Skeletal muscle cell (primary cell): ENCODE data around the gene CTDP1.
"Not testable (repeated sequence)": the region's sequence is repeated elsewhere in the genome, so short reads cannot be mapped to it uniquely, and the experiment has no call there.

Experiments used
- DNase-seq: peaks from one replicate; pipeline ENCODE4 v3.0.0-alpha.2; 2010; ENCODE audit warnings: low read depth
- H3K4me3 ChIP-seq: 2 replicates; pipeline ENCODE4 v1.5.1; 2011; ENCODE audit warnings: low read depth, mild to moderate bottlenecking, control low read depth, low read length, moderate library complexity

The CTDP1 gene

DNA sequence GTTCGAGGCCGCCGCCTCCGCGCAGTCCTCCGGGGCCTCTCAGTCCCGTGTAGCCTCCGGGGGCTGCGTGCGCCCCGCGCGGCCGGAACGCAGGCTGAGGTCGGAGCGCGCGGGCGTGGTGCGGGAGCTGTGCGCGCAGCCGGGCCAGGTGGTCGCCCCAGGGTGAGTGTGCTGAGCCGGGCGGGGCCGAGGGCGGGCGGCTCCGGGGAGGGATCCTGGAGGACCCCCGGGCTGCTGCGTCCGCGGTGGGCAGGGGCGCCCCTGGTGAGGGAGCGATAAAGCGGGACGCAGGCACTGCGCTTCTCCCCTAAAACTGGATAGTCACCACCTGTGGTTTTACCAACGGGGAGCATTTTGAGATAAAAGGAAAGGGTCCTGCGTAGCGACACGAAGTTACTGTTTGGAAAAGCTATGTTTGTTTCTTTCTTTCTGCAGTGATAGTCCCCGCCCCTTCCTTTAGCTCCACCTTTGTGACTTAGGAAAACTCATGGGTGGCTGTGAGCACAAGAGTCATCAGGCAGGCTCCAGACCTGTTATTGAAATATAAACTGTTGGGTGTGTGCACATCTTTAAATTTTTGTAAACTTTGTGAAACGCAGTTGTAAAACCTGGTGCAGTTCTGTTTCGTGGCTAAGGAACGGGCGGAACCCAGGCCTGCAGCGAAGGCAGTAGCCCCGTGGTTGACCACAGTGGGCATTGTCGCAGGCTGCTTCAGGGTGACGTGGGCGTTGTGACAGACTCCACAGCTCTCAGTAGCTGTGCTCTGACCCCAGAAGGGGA, 687 bp downstream of the CTDP1 start:
- H3K4me3 ChIP-seq = peak overlapping the region; percentile 74
- DNase-seq = no peak

GRCh38 chr18:79680891-79681339, 1.3 kb downstream of the CTDP1 start:
- peak overlapping the region; percentile 74 for H3K4me3 ChIP-seq
- DNase-seq = no peak

DNA sequence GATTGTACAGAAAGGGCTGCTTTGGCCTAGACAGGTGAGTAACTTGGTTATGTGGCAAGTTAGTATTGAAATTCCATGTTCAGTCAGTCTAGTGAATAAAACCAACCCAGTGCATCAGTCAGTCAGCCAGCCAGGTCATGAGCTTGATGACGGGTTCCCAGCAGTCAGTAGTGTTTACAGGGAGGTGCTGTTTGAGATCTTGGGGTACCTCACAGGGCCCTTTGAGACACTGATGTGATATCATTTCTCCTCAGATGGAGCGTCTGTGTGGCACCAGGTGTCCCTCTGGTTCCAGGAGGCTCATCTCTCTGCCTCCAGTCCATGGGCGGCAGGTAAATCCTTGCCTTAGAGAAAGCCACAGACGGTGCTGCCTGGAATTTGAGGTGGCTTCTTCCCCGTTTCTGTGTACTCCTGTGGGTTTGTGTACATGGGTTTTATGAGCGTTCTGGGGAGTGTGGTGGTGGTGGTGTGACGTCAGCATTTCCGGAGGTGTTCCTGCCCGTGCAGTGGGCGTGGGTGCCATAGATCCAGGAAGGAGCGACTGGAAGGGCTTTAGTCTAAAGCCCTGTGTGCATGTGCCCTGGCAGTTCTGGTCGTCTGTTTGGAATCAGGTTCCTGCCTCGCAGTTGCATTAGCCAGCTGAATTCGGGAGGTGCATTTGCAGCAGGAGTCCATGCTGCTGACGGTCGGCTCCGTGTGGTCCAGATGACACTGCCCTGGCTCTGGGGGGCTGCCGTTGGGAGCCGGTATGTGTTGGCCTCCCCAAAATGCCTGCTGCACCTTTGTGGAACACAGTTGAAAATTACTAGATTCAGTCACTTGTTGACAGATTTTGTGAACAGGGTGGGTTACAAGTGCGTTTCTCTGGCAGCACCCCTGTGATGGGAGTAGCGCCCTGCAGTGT, 2.1 kb downstream of the CTDP1 start:
- no peak overlapping the region for H3K4me3 ChIP-seq
- DNase-seq = no peak

DNA sequence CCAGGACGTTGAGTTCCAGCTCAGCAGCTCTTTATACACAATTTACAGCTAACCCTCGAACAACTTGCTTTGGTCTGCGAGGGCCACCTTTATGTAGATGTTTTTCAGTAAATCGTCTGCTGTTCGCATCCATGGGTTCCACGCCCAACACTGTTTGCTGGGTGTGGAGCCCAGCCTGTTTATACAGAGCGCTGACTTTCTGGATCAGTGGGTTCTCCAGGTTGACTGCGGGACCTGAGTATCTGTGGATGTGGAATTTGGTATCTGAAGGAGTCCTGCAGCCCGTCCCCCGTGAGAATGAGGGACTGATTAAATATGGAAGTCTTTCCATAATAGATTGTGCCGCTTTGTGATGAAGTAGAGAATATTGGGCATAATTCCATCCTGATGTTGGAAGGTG, 2.9 kb downstream of the CTDP1 start:
- H3K4me3 ChIP-seq = no peak overlapping the region
- DNase-seq = no peak

GRCh38 chr18:79682894-79683625, 3.5 kb downstream of the CTDP1 start:
- no peak overlapping the region for H3K4me3 ChIP-seq
- no peak for DNase-seq

DNA sequence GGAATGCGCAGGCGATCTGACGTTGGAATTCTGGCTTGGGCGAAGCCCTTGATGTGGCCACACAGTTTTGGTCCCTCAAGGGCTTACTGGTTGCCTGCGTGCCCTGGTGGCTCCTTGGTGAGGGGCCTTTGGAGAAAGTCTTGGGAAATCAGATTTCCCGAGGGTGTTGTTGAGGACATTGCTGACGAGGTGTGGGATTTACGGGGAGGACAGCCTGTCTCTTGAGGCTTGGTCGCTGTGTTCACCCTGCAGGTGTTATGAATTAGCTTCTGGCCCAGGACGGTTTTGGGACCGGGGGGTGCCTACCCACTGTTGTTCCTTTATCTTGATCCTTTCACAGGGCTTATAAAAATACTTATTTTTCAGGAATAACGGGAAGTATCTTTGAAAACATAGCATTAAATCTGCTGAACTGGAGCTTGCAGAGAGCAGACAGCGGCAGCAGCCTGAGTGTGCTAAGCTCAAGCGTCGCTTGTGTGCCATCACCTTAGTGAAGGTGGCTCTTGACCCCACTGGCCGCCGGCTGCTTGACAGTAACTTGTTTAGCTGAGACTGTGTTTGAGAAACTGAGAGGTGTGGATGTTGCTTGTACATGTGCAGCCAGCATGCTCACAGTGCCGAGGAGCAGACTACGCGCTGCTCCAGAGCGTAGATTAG, 4.2 kb downstream of the CTDP1 start:
- no peak for DNase-seq
- H3K4me3 ChIP-seq = no peak overlapping the region

- H3K4me3 ChIP-seq = no peak overlapping the region
- no peak for DNase-seq
Observed at GRCh38 chr18:79684283-79684631, 4.7 kb downstream of the CTDP1 start.

- H3K4me3 ChIP-seq = no peak overlapping the region
- DNase-seq = no peak
Observed at GRCh38 chr18:79684787-79685186, 5.2 kb downstream of the CTDP1 start.

DNA sequence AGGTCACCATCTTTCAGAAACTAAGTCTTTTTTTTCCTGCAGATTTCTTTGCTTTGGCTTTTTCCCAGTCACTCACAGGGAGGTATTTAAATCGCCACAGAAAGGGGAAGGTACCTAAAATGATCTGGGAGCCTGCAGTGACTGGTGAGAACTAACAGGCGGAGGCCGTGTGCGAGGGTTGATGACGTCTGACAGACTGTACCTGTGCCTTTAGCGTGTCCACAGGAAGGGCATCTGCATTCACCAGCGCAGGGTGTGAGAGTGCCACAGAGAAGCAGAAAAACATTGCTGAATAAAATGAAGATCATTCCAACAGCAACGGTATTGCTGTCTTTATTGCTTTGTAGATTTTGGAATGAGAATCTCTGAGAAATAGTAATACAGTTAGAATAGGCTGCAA, 5.7 kb downstream of the CTDP1 start:
- DNase-seq = no peak

DNA sequence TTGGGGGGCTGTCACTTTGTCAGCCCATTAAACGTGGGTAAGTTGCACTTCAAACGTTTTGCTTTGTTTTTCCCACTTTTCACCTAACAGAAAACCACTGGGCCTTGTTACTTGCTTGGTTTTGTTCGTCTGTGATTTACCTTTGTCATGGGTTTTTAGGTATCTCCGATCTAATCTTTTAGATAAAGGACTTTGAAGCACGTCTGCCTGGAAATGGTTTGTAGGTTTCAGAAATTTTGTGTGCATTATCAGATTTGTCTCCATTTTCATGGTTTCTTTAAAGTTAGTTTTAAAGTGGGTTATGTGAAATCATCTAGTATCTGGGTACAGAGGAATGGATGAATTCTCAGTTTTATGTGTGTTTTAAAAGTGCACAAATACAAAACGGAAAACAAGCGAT, 6.4 kb downstream of the CTDP1 start:
- no peak for DNase-seq
- H3K4me3 ChIP-seq = no peak overlapping the region

More for the DNA sequence above, 5.7 kb downstream of the CTDP1 start:
- H3K4me3 ChIP-seq = no peak overlapping the region

DNA sequence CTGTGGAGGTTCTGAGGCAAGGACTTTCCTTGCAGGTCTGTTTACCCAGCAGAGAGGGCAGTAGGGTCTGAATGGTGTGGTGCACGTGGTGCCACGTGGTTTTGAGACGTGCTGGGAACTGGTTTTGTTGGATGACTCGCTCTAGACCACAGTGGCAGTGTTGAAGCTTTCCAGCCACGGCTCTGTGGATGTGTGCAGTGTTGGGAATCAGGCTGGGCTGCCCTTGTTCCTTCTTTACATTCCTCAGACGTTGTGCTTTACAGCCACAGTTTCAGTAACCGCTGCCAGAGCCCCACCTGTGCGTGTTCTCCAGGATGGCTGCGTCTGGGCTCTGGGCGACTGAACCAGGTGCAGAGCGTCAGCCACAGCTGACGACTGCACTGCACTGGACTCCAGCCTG, 8.2 kb downstream of the CTDP1 start:
- DNase-seq = peak; percentile 31
- no peak overlapping the region for H3K4me3 ChIP-seq

DNA sequence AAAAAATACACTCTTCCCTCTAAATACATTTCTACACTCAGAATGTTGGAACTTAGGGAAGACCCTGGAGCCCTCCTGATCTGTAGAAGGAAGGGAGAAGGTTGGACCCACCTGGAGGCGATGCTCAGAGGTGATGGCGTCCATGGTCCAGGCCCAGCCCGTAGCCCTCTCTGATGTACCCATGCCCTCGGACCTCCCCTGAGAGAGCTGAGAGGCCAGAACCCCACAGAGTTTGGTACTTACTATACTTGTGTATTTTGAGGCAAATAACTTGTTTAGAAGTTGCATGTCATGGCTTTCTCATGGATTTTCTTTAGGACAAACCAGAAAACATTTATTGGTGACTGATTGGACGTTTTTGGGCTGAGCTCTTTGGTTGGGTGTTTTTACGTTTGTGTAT, 10.5 kb downstream of the CTDP1 start:
- DNase-seq = no peak
- H3K4me3 ChIP-seq = no peak overlapping the region

- no peak overlapping the region for H3K4me3 ChIP-seq
- no peak for DNase-seq
Observed at GRCh38 chr18:79690586-79691482, 11.2 kb downstream of the CTDP1 start.

DNA sequence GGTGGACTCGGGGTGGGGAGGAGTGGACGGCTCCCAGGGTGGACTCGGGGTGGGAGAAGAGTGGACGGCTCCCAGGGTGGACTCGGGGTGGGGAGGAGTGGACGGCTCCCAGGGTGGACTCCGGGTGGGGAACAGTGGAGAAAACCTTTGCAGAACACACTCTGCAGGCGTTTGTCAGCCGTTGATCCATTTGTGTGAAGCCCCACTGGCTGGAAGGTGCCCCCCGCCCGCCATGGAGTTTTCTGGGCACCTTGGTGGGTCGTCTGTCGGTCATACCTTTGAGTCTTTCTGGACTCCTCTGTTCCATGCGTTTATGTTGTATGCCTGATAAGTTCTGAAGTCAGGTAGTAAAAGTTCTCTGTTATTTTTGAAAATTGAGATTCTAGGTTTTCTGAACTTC, 12.5 kb downstream of the CTDP1 start:
- no peak for DNase-seq
- H3K4me3 ChIP-seq = no peak overlapping the region

DNA sequence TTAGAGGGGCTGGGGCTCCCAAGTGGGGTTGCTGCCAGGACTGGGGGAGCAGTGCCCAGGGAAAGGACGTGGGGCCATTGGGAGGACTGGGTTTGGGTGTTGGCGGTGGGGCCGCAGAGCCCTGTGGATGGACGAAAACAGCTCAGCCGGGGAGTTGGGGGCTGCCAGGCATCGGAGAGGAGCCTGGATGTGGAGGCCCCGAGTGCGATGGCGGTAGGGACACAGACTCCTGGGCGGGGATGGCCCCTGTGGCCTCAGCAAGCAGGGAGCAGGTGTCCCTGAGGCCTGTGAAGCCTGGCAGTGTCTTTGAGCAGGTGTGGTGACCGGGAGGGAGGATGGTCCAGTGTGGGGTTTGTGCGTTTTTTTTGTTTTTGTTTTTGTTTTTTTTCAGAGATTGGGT, 13.3 kb downstream of the CTDP1 start:
- no peak overlapping the region for H3K4me3 ChIP-seq
- DNase-seq = no peak

DNA sequence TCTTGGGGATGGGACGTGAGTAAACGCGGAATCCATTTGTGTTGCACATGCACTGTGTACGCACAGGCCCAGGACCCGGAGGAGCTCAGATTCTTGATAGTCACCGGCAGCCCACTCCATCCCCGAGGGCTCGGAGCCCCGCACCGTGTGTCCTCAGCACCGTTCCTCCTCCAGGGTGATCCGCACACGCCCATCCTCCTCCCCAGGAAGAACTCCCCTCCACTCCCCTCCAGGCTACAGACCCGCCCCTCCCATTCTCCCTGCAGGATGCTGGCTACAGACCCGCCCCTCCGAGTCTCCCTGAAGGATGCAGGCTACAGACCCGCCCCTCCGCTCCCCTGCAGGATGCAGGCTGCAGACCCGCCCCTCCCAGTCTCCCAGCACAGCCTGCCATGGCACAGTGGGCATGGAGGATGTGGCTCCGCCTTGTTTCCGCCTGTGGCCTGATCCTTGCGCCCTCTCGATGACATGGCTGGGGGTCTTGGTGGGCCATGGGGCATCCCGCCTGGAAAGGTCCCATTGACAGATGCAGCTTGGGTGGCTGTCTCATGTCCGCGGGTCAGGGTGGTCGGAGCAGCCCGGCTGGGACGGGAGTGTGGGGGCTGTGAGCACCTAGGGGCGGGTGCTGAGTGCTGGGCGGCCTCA, 14.1 kb downstream of the CTDP1 start:
- no peak for DNase-seq
- no peak overlapping the region for H3K4me3 ChIP-seq

DNA sequence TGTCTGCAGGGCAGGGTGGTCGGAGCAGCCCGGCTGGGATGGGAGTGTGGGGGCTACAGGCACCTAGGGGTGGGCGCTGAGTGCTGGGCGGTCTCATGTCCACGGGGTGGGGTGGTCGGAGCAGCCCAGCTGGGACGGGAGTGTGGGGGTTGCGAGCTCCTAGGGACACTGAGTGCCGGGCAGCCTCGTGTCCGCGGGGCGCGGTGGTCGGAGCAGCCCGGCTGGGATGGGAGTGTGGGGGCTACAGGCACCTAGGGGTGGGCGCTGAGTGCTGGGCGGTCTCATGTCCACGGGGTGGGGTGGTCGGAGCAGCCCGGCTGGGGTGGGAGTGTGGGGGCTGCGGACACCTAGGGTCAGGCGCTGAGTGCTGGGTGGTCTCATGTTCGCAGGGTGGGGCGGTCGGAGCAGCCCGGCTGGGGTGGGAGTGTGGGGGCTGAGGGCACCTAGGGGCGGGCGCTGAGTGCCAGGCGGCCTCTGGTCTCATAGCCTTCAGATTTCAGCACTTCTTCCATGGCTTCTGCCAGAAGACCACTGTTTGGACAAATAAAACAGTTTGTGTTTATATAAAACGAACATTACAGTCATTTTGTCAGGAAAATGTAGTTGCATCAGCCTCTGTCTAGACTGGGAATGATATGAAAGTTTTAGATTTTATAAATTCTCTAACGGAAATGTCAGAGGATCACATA, 14.7 kb downstream of the CTDP1 start:
- DNase-seq, H3K4me3 ChIP-seq: not testable (repeated sequence)

GRCh38 chr18:79694895-79695213, 15.3 kb downstream of the CTDP1 start:
- H3K4me3 ChIP-seq = no peak overlapping the region
- DNase-seq = no peak
